Measurements from ENCODE around the gene RPS16. TPM values are rescaled to one million over a fixed set of nuclear protein-coding genes. Genes with fewer than 3 reads are reported as not detected.

RPS16 gene
- total and polyA plus RNA-seq, 2 of the 8 experiments (the other 6 are each of a cell fraction or from before 2014, with no cell fraction given) = 2,433 to 7,810 TPM

DNA sequence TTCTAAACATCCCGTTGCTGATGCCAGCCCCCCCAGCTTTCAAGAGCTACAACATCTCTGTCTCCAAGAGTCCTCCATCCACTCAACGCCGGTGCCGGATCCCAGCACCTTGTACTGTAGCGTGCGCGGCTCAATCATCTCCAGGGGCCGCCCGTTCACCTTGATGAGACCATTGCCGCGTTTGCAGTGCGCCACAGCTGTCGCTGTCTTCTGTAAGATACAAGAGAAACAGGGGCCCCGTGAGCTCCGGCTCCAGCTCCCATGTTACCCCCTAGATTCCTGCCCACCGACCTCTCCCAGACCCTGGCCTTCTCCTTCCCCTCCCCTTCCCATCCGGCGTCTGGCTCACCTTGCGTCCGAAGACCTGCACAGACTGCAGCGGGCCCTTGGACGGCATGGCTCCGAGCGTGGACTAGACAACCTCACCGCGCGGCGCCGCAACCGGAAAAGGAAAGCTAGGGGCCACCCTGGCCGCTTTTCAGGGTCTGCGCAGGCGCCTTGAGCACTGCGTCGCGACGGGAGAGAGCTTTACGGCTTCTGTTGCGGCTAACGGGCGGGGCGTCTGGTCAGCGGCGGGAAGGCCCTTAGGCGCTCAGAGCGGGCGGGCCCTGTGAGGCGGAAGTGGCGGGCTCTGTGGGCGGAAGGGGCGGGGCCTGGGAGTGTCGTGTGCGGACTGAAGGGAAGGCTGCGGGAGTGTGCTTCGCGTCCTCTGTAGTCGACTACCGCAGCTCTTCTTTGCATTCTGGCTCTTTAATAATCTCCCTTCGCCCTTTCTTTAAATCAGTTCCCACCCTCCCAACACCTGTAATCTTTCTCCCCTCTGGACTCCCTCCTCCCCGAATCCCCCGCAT lies at the start of gene RPS16 (continued):
- peak; percentile 100 for TF ChIP-seq TAF7 (optimal IDR thresholded peaks at IDR 0.05; ENCODE audit: borderline replicate concordance, low read depth, low read length)
- TF ChIP-seq TCF12 (IDR thresholded peaks at IDR 0.05; ENCODE audit: low read depth, low read length) = 0 out of 2 replicates have a peak, but pooled peaks have one; percentile 11
- TF ChIP-seq POLR2A (IDR thresholded peaks at IDR 0.05; ENCODE audit: control extremely low read depth in 1 of 2, low read depth in 2 of 2, low read length in 2 of 2) = peak; percentile 98 to 100
- TF ChIP-seq TBP (IDR thresholded peaks at IDR 0.05; ENCODE audit: low read depth, low read length) = peak; percentile 98
- TF ChIP-seq RXRA (IDR thresholded peaks at IDR 0.05; ENCODE audit: insufficient read depth, low read depth, low read length) = no peak
- TF ChIP-seq, protein P1, sequence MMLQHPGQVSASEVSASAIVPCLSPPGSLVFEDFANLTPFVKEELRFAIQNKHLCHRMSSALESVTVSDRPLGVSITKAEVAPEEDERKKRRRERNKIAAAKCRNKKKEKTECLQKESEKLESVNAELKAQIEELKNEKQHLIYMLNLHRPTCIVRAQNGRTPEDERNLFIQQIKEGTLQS (IDR thresholded peaks at IDR 0.05; ENCODE audit: insufficient read depth, low read depth, low read length) = peak; percentile 75
- no peak for TF ChIP-seq RAD21 (IDR thresholded peaks at IDR 0.05 in 1 of 2, conservative IDR thresholded peaks at IDR 0.05 in 1 of 2; ENCODE audit: low read depth in 2 of 2, low read length in 2 of 2)
- peak; percentile 99 for TF ChIP-seq PHF8 (conservative IDR thresholded peaks at IDR 0.05; ENCODE audit: low read depth, low read length)
- TF ChIP-seq SIN3A (conservative IDR thresholded peaks at IDR 0.05 in 1 of 2, IDR thresholded peaks at IDR 0.05 in 1 of 2; ENCODE audit: low read depth in 1 of 2, low read length in 2 of 2) = peak; percentile 46 to 91; a peak in 2 of 4 replicates
- no peak for TF ChIP-seq CBX8 (IDR thresholded peaks at IDR 0.05; ENCODE audit: borderline replicate concordance, low read depth, low read length)
- TF ChIP-seq ASH2L (IDR thresholded peaks at IDR 0.05; ENCODE audit: low read length) = no peak
- no peak for TF ChIP-seq CBX5 (IDR thresholded peaks at IDR 0.05; ENCODE audit: low read depth, low read length)
- peak; percentile 68 for TF ChIP-seq NRF1 (IDR thresholded peaks at IDR 0.05; ENCODE audit: low read depth, low read length)
- TF ChIP-seq, protein P2, sequence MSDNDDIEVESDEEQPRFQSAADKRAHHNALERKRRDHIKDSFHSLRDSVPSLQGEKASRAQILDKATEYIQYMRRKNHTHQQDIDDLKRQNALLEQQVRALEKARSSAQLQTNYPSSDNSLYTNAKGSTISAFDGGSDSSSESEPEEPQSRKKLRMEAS (IDR thresholded peaks at IDR 0.05) = peak; percentile 78
- TF ChIP-seq HDAC6 (IDR thresholded peaks at IDR 0.05; ENCODE audit: low read depth, low read length) = no peak
- peak; percentile 59 for TF ChIP-seq SAP30 (IDR thresholded peaks at IDR 0.05; ENCODE audit: insufficient read depth, insufficient replicate concordance, low read length)
- peak; percentile 78 for TF ChIP-seq GABPA (IDR thresholded peaks at IDR 0.05; ENCODE audit: borderline replicate concordance, insufficient read depth, low read length)
- peak; percentile 11; the same call in 1 of the 2 replicates for TF ChIP-seq EGR1 (IDR thresholded peaks at IDR 0.05; ENCODE audit: borderline replicate concordance, low read depth, low read length)
- TF ChIP-seq POLR2AphosphoS5 (IDR thresholded peaks at IDR 0.05; ENCODE audit: low read depth, low read length) = peak; percentile 100
- TF ChIP-seq SP4 (IDR thresholded peaks at IDR 0.05; ENCODE audit: low read length) = 0 out of 2 replicates have a peak, but pooled peaks have one; percentile 41
- TF ChIP-seq, protein P3, sequence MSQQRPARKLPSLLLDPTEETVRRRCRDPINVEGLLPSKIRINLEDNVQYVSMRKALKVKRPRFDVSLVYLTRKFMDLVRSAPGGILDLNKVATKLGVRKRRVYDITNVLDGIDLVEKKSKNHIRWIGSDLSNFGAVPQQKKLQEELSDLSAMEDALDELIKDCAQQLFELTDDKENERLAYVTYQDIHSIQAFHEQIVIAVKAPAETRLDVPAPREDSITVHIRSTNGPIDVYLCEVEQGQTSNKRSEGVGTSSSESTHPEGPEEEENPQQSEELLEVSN (IDR thresholded peaks at IDR 0.05) = peak; percentile 54

Measured in H1 (cell line).